Kidney epithelial cell (primary cell): ENCODE data around the gene BZW1. TPM values are rescaled to one million over a fixed set of nuclear protein-coding genes. Genes with fewer than 3 reads are reported as not detected.

ENCODE experiments used
- DNase-seq: peaks from one replicate; pipeline ENCODE4 v3.0.0-alpha.2; 2010; ENCODE audit warnings: low read depth
- H3K27me3 ChIP-seq: 2 replicates; pipeline ENCODE4 v1.6.0; 2011; ENCODE audit warnings: low read length; ENCODE audit not compliant: control insufficient read depth, insufficient read depth
- H3K36me3 ChIP-seq: 2 replicates; pipeline ENCODE4 v1.5.1; 2011; ENCODE audit warnings: low read length; ENCODE audit not compliant: control insufficient read depth, insufficient read depth
- H3K4me3 ChIP-seq: 2 replicates; pipeline ENCODE4 v1.5.1; 2011; ENCODE audit warnings: low read depth, mild to moderate bottlenecking, control low read depth, low read length
- total RNA-seq: library from RNA; depleted of rRNA; stranded (reverse); fragments of >200 nt; gene quantifications from 2 replicates; pipeline ENCODE4 v1.2.3, GENCODE V29; 2015
- TF ChIP-seq, protein P1 (sequence below): IDR thresholded peaks from 2 replicates; pipeline ENCODE4 v1.5.1; 2011; ENCODE audit warnings: mild to moderate bottlenecking, moderate library complexity, low read length, control low read depth, inconsistent platforms; ENCODE audit not compliant: insufficient read depth, poor library complexity, severe bottlenecking

The BZW1 gene
- total RNA-seq, 1 donor from 2014 or later, result 347 TPM

DNA sequence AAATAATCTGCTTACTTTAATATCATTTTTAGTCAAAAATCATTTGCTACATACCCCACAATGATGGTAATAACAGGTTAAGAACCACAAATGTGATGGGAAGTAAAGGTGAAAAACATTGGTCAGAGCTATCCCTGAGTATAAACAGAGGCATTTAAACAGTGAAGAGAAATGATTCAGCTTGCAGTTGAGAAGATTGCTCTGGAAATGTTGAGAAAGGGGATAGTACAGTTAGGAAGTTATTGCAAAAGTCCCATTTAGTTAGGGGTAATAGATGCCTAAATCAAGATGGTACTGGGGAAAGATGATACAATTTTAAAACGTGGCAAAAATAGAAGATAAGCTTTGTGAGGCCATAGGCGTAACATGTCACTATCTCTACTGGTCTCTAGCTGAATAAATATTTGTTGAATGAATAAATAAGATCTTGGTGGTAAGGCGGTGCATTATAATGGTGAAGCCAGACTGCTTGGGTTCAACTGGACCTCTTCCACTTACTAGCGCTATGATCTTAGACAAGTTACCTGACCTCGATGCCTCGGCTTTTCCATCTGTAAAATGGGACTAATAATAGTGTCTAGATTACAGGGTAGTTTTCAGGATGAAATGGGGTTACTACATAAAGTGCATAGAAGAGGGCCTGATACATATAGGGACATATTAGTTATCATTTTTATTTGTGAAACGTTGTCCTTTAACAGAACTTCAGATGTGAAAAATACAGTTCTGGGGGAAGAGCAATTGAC lies 2.0 kb upstream of the BZW1 start:
- DNase-seq, result no peak
- no peaks in the 10 kb centered on the region for H3K36me3 ChIP-seq
- no peaks in the 10 kb centered on the region for H3K27me3 ChIP-seq
- TF ChIP-seq, protein P1, sequence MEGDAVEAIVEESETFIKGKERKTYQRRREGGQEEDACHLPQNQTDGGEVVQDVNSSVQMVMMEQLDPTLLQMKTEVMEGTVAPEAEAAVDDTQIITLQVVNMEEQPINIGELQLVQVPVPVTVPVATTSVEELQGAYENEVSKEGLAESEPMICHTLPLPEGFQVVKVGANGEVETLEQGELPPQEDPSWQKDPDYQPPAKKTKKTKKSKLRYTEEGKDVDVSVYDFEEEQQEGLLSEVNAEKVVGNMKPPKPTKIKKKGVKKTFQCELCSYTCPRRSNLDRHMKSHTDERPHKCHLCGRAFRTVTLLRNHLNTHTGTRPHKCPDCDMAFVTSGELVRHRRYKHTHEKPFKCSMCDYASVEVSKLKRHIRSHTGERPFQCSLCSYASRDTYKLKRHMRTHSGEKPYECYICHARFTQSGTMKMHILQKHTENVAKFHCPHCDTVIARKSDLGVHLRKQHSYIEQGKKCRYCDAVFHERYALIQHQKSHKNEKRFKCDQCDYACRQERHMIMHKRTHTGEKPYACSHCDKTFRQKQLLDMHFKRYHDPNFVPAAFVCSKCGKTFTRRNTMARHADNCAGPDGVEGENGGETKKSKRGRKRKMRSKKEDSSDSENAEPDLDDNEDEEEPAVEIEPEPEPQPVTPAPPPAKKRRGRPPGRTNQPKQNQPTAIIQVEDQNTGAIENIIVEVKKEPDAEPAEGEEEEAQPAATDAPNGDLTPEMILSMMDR, result no peak
- H3K4me3 ChIP-seq, result no peak overlapping the region

DNA sequence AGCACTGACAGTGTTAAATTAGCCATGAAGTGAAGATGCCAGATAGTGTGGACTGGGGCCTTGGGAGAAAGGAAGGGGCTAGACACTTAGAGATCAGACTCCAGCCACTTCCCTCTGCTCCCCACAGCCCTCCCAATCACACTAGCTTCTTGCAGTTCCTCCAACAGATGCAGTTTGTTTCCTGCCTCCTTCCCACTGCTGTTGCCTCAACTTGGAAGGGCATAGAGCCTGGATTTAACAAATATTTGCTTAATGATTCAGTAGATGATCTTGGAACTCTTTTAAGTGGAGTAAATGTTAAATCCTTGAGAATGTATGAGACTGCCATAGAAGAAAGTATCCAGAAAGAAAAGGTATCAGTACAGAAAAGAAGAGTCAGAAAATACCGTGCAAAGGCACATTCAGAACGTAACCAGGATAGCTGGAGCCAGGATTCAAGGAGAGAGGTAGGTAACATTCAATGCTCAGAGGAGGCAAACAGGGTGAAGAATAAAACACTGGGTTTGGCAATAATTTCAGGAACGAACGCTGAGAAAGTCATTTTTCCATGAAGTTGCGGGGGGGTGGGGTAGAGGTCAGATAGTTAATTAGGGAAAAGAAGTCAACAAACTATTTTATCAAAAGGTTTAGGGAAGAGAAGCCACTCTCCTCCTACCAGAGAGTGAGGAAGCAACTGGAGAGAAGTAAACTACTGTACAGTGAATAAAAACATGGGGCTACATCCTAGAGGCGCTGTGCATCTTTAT lies 1.3 kb upstream of the BZW1 start:
- Histone ChIP-seq H3K27me3 (no peaks in the 10 kb centered on the region), H3K4me3 (no peak overlapping the region), H3K36me3 (no peaks in the 10 kb centered on the region)
- no peak for DNase-seq
- TF ChIP-seq, protein P1, result no peak

DNA sequence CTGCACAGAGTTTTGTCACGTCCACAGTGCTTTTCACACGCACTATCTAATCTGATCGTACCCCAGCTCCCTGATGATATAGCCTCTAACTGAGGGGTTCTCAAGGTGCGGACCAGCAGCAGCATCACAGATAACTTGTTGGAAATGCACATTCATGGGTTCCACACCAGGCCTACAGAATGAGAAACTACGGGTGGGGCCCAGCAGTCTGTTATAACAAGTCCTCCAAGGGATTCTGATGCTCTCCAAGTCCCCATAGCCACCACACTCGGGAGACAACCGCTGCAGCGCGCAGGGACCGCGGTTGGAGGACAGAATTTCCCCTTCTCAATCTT lies 745 bp upstream of the BZW1 start:
- DNase-seq, result no peak
- Histone ChIP-seq H3K4me3 (peak overlapping the region; percentile 95), H3K36me3 (no peaks in the 10 kb centered on the region), H3K27me3 (no peaks in the 10 kb centered on the region)
- TF ChIP-seq, protein P1, result no peak

DNA sequence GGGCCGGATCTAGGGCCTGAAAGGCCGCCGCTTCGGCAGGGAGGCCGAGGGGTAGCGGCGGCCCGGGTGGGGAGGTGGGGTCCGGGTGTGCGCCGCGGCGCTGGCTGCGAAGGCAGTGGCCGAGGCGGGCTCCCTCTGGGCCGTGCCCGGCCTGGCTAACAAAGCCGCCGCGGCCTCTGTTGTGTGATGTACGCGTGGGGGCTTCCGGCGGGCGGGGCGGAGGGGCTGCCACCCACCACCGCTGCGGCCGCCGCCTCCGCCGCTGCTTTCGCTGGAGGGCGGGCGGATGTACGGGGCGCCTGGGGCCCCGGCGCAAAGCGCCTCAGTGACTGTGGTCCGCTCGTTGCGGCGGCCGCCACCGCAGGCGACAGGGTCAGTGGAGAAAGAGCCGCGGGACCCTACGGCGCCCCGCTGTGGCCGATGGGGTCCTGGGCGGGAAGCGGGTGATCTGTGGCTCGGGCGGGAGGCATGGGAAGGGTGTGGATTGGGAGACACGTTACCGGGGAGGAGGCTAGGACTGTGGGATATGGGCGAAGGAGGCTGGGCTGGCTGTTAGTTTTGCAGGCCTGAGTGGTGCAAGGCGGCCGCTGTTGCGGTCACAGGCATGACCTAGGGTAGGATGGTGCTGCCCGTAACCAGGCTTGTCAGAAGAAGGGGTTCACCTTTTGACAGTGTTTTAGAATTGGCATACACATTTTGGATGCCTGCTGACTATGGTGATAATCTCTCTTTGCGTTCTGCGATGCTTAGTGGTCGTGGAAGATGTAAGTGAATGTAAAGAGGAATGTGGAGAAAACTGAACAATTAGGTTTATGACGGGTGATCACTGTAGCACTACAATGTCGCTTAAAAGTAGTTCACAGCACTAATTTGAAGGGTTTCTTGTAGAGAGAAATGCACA lies 662 bp downstream of the BZW1 start:
- H3K4me3 ChIP-seq, result peak overlapping the region; percentile 95
- H3K27me3 ChIP-seq, result no peaks in the 10 kb centered on the region
- no peak for DNase-seq

DNA sequence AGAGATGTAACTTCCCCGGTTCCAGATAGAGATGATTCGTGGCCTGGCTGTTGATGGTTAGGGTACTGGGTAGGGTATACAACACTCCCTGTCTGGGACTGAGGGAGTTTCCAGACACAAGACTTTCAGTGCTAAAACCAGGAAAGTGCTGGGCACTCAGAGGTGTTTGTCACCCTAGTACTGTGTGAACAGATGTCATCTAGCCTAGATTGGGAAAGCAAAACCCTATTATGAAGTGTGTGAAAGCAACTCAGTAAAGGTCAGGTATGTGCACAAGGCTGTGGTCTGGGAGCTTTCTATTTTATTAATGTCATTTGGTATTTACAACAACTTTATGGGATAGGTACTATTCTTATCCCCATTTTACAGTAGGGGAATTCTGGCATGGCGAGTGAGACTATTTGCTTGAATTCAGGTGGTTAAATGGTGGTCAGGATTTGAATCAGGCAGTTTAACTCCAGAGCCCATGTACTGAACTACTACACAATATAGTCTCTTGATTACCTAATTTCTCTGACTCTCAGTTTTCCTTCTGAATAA lies 2.6 kb downstream of the BZW1 start:
- H3K4me3 ChIP-seq, result no peak overlapping the region
- no peaks in the 10 kb centered on the region for H3K27me3 ChIP-seq
- H3K36me3 ChIP-seq, result peaks cover 1% of the 10 kb centered on the region
- TF ChIP-seq, protein P1, result no peak
- DNase-seq, result no peak

More for the DNA sequence above, 662 bp downstream of the BZW1 start:
- TF ChIP-seq, protein P1, result peak; percentile 75
- no peaks in the 10 kb centered on the region for H3K36me3 ChIP-seq
